H9 (cell line): Measurements from ENCODE around the gene FHL1. TPM values are rescaled to one million over a fixed set of nuclear protein-coding genes. Genes with fewer than 3 reads are reported as not detected.

Source experiments
- DNase-seq: peaks from one replicate; pipeline ENCODE4 v3.0.0-alpha.2; 2017
- H2AFZ ChIP-seq: one replicate; pipeline ENCODE4 v1.6.1; 2013; ENCODE audit warnings: mild to moderate bottlenecking, low read length, control low read depth, moderate library complexity
- H2AK5ac ChIP-seq: 2 replicates; pipeline ENCODE4 v1.6.1; 2013; ENCODE audit warnings: low read length, control low read depth, mixed read lengths; ENCODE audit not compliant: insufficient read length
- H2BK120ac ChIP-seq: one replicate; pipeline ENCODE4 v1.6.1; 2013; ENCODE audit warnings: low read depth, mild to moderate bottlenecking, low read length, control low read depth, inconsistent platforms; ENCODE audit not compliant: poor library complexity, severe bottlenecking
- H2BK12ac ChIP-seq: 2 replicates; pipeline ENCODE4 v1.6.1; 2013; ENCODE audit warnings: low read length, control low read depth, mixed read lengths, low read depth; ENCODE audit not compliant: insufficient read length
- H2BK15ac ChIP-seq: 2 replicates; pipeline ENCODE4 v1.6.1; 2013; ENCODE audit warnings: low read depth, low read length, control low read depth
- H2BK20ac ChIP-seq: one replicate; pipeline ENCODE4 v1.6.1; 2013; ENCODE audit warnings: low read depth, mild to moderate bottlenecking, low read length, control low read depth, inconsistent platforms; ENCODE audit not compliant: poor library complexity, severe bottlenecking
- H2BK5ac ChIP-seq: 2 replicates; pipeline ENCODE4 v1.6.1; 2013; ENCODE audit warnings: low read length, control low read depth, mixed read lengths; ENCODE audit not compliant: insufficient read length
- H3K14ac ChIP-seq: 2 replicates; pipeline ENCODE4 v1.6.1; 2013; ENCODE audit warnings: low read length, control low read depth; ENCODE audit not compliant: insufficient read depth
- H3K18ac ChIP-seq: 2 replicates; pipeline ENCODE4 v1.6.1; 2013; ENCODE audit warnings: low read depth, mild to moderate bottlenecking, mixed read lengths, low read length, control low read depth; ENCODE audit not compliant: insufficient read length
- H3K23ac ChIP-seq: 2 replicates; pipeline ENCODE4 v1.6.1; 2013; ENCODE audit warnings: low read length, control low read depth, mixed read lengths, low read depth; ENCODE audit not compliant: insufficient read length
- H3K23me2 ChIP-seq: 2 replicates; pipeline ENCODE4 v1.6.1; 2013; ENCODE audit warnings: low read depth, mild to moderate bottlenecking, mixed read lengths, low read length, control low read depth; ENCODE audit not compliant: insufficient read length, poor library complexity, severe bottlenecking
- H3K27ac ChIP-seq: 2 replicates; pipeline ENCODE4 v1.5.1; 2013; ENCODE audit warnings: low read length, control low read depth, mixed read lengths, low read depth; ENCODE audit not compliant: insufficient read length
- H3K27me3 ChIP-seq: 2 replicates; pipeline ENCODE4 v1.6.1; 2013; ENCODE audit warnings: low read length, control low read depth, inconsistent platforms; ENCODE audit not compliant: insufficient read depth
- H3K4ac ChIP-seq: 2 replicates; pipeline ENCODE4 v1.6.1; 2013; ENCODE audit warnings: low read depth, mild to moderate bottlenecking, control low read depth, inconsistent platforms, low read length, moderate library complexity
- H3K4me1 ChIP-seq: 2 replicates; pipeline ENCODE4 v1.6.1; 2013; ENCODE audit warnings: low read length, control low read depth, inconsistent platforms; ENCODE audit not compliant: insufficient read depth
- H3K4me2 ChIP-seq: 2 replicates; pipeline ENCODE4 v1.6.1; 2013; ENCODE audit warnings: low read length, control low read depth, mixed read lengths; ENCODE audit not compliant: insufficient read length, insufficient read depth
- H3K56ac ChIP-seq: 2 replicates; pipeline ENCODE4 v1.6.1; 2013; ENCODE audit warnings: low read depth, mild to moderate bottlenecking, mixed read lengths, low read length, control low read depth; ENCODE audit not compliant: insufficient read length
- H3K79me1 ChIP-seq: 2 replicates; pipeline ENCODE4 v1.6.1; 2013; ENCODE audit warnings: low read depth, mild to moderate bottlenecking, moderate library complexity, low read length, control low read depth, inconsistent platforms; ENCODE audit not compliant: insufficient read depth, poor library complexity, severe bottlenecking
- H3K79me2 ChIP-seq: 2 replicates; pipeline ENCODE4 v1.6.1; 2013; ENCODE audit warnings: low read length, control low read depth, inconsistent platforms; ENCODE audit not compliant: insufficient read depth
- H3K9ac ChIP-seq: 2 replicates; pipeline ENCODE4 v1.6.1; 2013; ENCODE audit warnings: low read length, control low read depth, mixed read lengths; ENCODE audit not compliant: insufficient read length; ENCODE audit errors: extremely low read depth
- H3K9me3 ChIP-seq: one replicate; pipeline ENCODE4 v1.6.1; 2013; ENCODE audit warnings: low read depth, low read length, inconsistent platforms; ENCODE audit not compliant: control insufficient read depth
- H3T11ph ChIP-seq: one replicate; pipeline ENCODE4 v1.6.1; 2013; ENCODE audit warnings: mild to moderate bottlenecking, low read length, control low read depth, inconsistent platforms
- H4K20me1 ChIP-seq: one replicate; pipeline ENCODE4 v1.6.1; 2013; ENCODE audit not compliant: control insufficient read depth, insufficient read length, insufficient read depth
- H4K5ac ChIP-seq: 2 replicates; pipeline ENCODE4 v1.6.1; 2013; ENCODE audit warnings: low read depth, mild to moderate bottlenecking, mixed read lengths, low read length, control low read depth; ENCODE audit not compliant: insufficient read length
- H4K8ac ChIP-seq: replicated peaks from 2 replicates; pipeline ENCODE4 v1.6.1; 2013; ENCODE audit warnings: low read length, control low read depth, mixed read lengths, low read depth; ENCODE audit not compliant: insufficient read length
- H4K91ac ChIP-seq: 2 replicates; pipeline ENCODE4 v1.6.1; 2013; ENCODE audit warnings: low read depth, mild to moderate bottlenecking, moderate library complexity, mixed read lengths, low read length, control low read depth; ENCODE audit not compliant: insufficient read length
- H3K27ac Mint-ChIP-seq, 3 experiments: 2 replicates in 2 of 3; 3 replicates in 1 of 3; pipeline ENCODE4 v1.8.0; 2020 to 2021; ENCODE audit warnings: mixed read lengths in 3 of 3, mild to moderate bottlenecking in 1 of 3, moderate library complexity in 1 of 3
- H3K27me3 Mint-ChIP-seq: 2 replicates; pipeline ENCODE4 v1.8.0; 2021; ENCODE audit warnings: low read depth, mild to moderate bottlenecking, moderate library complexity, mixed read lengths
- H3K36me3 Mint-ChIP-seq, 3 experiments: 2 replicates in 2 of 3; 3 replicates in 1 of 3; pipeline ENCODE4 v1.8.0; 2020 to 2021; ENCODE audit warnings: low read depth in 3 of 3, mixed read lengths in 3 of 3; ENCODE audit not compliant: insufficient read depth in 1 of 3
- H3K4me1 Mint-ChIP-seq, 2 experiments: 2 replicates each; pipeline ENCODE4 v1.8.0; 2020; ENCODE audit warnings: mixed read lengths in 2 of 2
- H3K4me3 Mint-ChIP-seq, 2 experiments: 2 replicates in 1 of 2; 3 replicates in 1 of 2; pipeline ENCODE4 v1.8.0; 2020 to 2021; ENCODE audit warnings: mild to moderate bottlenecking in 2 of 2, mixed read lengths in 2 of 2, moderate library complexity in 1 of 2
- H3K9me3 Mint-ChIP-seq, 2 experiments: 2 replicates in 1 of 2; 3 replicates in 1 of 2; pipeline ENCODE4 v1.8.0; 2020; ENCODE audit warnings: mild to moderate bottlenecking in 2 of 2, mixed read lengths in 2 of 2, moderate library complexity in 1 of 2
- CTCF ChIP-seq: fragments of 200-600 bp; sonication (generic); conservative IDR thresholded peaks from 3 replicates; pipeline ENCODE4 v1.8.0; 2021; ENCODE audit warnings: antibody characterized with exemption, mild to moderate bottlenecking
- WGBS: extraction: QIAGEN DNeasy Blood & Tissue Kit; methylation state at CpG from one replicate; pipeline ENCODE4 v1.1.7; 2013; ENCODE audit warnings: missing lambda C conversion rate, low lambda C conversion rate, mixed read lengths; ENCODE audit not compliant: insufficient read length; ENCODE audit errors: extremely low coverage; 5-methylcytosine and 5-hydroxymethylcytosine counted together
- total RNA-seq: library from RNA; stranded (reverse); gene quantifications from 2 replicates; pipeline ENCODE4 v1.2.1, GENCODE V29; 2021

FHL1 gene
- total RNA-seq, 1 experiment from 2014 or later = 20.0 TPM

GRCh38 chrX:136196691-136197155 is 49.4 kb downstream of the FHL1 start:
- Histone ChIP-seq H3K23me2 (no peaks in the 10 kb centered on the region), H2BK120ac (no peak overlapping the region), H3K79me2 (no peaks in the 10 kb centered on the region), H3K4me1 (no peaks in the 10 kb centered on the region; the same call in 1 of the 2 replicates), H2AFZ (no peak overlapping the region), H4K8ac (no peak overlapping the region), H3T11ph (no peak overlapping the region), H3K27ac (no peak overlapping the region), H3K56ac (no peak overlapping the region), H3K23ac (no peak overlapping the region), H3K9ac (no peak overlapping the region), H2AK5ac (no peak overlapping the region), H4K5ac (no peak overlapping the region), H3K79me1 (no peaks in the 10 kb centered on the region), H4K20me1 (no peaks in the 10 kb centered on the region), H2BK5ac (no peak overlapping the region), H3K9me3 (peaks cover 49% of the 10 kb centered on the region), H3K14ac (no peak overlapping the region), H3K27me3 (no peaks in the 10 kb centered on the region), H3K18ac (no peak overlapping the region), H2BK20ac (no peak overlapping the region), H4K91ac (no peak overlapping the region), H2BK12ac (no peak overlapping the region), H2BK15ac (no peak overlapping the region), H3K4ac (no peak overlapping the region), H3K4me2 (no peak overlapping the region)
- no peaks in the 10 kb centered on the region; the same call in 1 of the 2 replicates for H3K27me3 Mint-ChIP-seq
- peaks cover 60 to 68% of the 10 kb centered on the region in 2 experiments for H3K9me3 Mint-ChIP-seq
- peak overlapping the region in 1 of 3 experiments; percentile 20; a peak in 1 of 7 replicates for H3K27ac Mint-ChIP-seq
- DNase-seq = no peak
- WGBS = no CpG with 5 or more reads among the region's 7 CpGs
- peaks cover 3 to 9% (median 6%) of the 10 kb centered on the region in 3 experiments; a peak in 6 of 7 replicates for H3K36me3 Mint-ChIP-seq
- peaks cover 7 to 17% of the 10 kb centered on the region in 2 experiments for H3K4me1 Mint-ChIP-seq
- TF ChIP-seq CTCF = no peak
- H3K4me3 Mint-ChIP-seq = no peak overlapping the region
